C4-2B (cell line): ENCODE measurements around the gene XKRX.

Source experiments
- H3K27ac ChIP-seq: fragments of 450-650 bp; 2 replicates; pipeline ENCODE4 v1.5.1; 2017
- ZFX ChIP-seq: fragments of 450-650 bp; IDR thresholded peaks from 2 replicates; pipeline ENCODE4 v1.6.1; 2017
- TF ChIP-seq, protein P1 (sequence below): fragments of 450-650 bp; conservative IDR thresholded peaks from 2 replicates; pipeline ENCODE4 v1.5.1; 2017; ENCODE audit warnings: mild to moderate bottlenecking

Gene XKRX

DNA sequence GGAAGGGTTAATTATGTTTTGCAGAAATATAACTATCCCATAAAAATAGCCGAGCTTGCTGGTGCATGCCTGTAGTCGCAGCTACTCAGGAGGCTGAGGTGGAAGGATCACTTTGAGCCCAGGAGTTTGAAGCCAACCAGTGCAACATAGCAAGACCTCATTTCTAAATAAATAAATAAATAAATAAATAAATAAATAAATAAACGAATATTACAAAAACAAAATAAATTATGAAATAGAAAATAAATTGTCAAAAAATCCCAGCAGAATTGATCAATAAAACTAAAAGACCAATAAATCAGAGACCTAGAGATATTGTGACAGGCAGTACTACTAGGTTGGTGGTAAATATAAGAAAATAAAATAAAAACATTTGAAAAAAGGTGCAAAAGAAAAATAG lies 34.1 kb upstream of the XKRX start:
- TF ChIP-seq ZFX: no peak
- TF ChIP-seq, protein P1, sequence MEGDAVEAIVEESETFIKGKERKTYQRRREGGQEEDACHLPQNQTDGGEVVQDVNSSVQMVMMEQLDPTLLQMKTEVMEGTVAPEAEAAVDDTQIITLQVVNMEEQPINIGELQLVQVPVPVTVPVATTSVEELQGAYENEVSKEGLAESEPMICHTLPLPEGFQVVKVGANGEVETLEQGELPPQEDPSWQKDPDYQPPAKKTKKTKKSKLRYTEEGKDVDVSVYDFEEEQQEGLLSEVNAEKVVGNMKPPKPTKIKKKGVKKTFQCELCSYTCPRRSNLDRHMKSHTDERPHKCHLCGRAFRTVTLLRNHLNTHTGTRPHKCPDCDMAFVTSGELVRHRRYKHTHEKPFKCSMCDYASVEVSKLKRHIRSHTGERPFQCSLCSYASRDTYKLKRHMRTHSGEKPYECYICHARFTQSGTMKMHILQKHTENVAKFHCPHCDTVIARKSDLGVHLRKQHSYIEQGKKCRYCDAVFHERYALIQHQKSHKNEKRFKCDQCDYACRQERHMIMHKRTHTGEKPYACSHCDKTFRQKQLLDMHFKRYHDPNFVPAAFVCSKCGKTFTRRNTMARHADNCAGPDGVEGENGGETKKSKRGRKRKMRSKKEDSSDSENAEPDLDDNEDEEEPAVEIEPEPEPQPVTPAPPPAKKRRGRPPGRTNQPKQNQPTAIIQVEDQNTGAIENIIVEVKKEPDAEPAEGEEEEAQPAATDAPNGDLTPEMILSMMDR: no peak
- H3K27ac ChIP-seq: no peak overlapping the region

DNA sequence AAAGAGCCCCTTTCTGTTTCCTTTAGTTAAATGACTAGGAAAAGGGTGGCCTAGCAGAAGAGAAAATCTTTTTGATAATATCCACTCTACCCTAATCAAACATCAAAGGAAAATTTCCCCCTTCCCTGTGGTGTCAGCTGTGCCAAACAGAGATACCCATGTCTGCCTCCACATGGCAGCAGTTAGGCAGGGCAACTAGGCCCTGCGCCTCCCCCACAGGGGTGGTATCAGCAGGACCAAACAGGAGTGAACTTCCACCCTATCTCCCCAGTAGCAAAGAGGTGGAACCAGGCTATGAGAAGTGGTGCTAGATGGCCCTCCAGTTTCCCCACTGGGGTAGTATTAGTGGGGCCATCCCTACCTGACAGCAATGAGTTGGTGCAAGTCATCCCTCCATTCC lies 19.8 kb upstream of the XKRX start:
- no peak overlapping the region for H3K27ac ChIP-seq
- no peak for TF ChIP-seq ZFX
- TF ChIP-seq, protein P1: no peak

DNA sequence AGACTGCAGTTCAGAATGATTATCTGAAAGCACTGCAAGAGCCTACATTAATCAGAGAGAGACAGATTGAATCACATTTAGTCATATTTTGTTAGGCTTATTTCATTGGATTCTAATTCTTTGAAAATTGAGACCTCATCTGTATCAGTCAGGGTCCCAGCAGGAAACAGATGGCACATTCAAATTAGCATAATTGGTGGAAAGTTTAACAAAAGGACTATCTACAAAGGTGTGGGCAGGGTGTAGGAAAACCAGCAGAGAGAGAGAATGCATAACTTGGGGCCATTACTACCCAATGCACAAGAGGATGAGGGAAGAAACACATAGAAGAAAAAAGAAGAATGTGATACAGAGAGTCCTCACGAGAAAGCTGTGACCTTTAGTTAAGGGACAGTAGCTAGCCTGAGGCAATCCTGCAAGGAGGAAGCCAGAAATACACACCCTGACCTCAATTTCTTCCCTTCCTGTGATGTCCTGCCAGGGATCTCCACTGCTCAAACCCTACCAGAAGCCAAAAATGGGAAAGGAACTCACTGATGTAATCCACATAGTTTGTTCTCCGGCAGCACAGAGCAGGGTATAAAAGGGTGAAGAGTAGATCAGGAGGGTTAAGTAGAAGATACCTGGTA lies 17.7 kb upstream of the XKRX start:
- no peak overlapping the region for H3K27ac ChIP-seq
- TF ChIP-seq, protein P1: no peak
- no peak for TF ChIP-seq ZFX

DNA sequence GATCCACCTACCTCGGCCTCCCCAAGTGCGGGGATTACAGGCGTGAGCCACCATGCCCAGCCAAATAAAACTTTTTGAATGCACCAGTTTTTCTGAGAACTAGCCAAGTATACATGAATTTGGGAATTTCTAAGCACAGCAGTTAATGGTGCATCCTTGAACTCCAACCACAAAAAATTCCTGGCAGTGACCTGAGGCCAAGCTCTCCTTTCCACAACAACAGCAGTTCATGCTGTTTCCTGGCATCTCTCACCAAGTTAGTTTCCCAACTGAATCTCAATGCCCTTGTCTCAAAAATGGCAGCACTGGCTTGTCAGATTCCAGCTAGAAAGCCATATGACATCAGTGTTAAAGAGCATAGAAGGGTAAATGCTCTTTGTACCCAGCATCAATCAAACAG lies 15.9 kb upstream of the XKRX start:
- TF ChIP-seq, protein P1: no peak
- no peak for TF ChIP-seq ZFX

DNA sequence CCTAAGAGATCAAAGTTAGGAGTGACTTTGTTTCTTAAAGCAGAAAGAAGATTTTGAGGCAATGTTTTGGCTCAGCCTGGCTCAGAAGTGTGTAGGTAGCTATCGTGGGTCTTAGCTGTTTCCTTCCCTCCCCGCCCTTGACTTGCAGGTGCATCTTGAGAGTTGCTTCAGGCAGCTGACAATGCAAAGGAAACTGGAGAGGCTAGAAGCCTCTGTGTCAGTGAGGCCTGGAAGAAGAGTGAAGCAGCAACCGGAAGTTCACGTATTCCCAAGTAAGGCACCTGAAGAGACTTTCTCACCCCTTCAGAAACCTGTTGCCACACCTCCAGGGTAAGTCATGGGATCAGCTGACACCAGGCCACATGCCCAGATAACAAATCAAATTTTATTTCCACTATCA lies 10.6 kb upstream of the XKRX start:
- TF ChIP-seq, protein P1: no peak
- no peak for TF ChIP-seq ZFX
- no peak overlapping the region for H3K27ac ChIP-seq

More for the DNA sequence above, 15.9 kb upstream of the XKRX start:
- H3K27ac ChIP-seq: no peak overlapping the region

DNA sequence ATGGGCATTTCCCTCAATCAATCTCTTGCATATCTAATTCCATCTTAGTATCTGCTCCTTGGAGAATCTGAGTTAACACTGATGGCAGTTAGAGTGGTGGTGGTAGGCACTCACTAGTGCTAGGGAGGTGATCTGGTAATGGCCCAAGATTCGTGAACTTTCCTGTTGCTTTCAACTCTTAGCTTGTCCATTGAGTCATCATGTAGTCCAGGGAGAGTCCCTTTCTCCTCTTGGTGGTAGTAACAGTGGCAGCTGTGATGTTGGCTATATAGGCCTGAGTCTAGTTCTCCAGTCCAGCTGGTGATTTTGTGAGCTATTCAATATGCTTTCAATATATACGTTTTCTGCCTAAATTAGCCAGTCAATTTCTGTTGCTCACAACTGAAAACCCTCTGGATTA lies 7.0 kb upstream of the XKRX start:
- TF ChIP-seq ZFX: no peak
- H3K27ac ChIP-seq: no peak overlapping the region

DNA sequence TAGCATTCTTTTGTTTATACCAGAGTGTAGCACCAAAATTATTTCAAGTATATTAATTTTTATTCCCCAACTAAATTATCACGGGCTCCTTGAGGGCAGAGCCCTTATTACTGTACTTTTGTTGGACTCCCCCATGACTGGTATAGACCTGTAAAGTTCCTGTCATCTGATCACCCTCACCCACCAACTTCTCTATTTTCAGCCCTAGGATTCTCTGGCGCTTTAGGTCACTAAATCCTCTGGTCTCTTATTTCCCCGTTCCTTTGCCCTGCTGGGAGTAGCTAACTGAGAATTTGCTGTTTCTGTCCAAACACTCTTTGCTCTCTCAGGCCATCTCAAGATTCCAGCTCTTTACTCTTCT lies 3.2 kb upstream of the XKRX start:
- no peak overlapping the region for H3K27ac ChIP-seq
- TF ChIP-seq ZFX: no peak
- TF ChIP-seq, protein P1: no peak

DNA sequence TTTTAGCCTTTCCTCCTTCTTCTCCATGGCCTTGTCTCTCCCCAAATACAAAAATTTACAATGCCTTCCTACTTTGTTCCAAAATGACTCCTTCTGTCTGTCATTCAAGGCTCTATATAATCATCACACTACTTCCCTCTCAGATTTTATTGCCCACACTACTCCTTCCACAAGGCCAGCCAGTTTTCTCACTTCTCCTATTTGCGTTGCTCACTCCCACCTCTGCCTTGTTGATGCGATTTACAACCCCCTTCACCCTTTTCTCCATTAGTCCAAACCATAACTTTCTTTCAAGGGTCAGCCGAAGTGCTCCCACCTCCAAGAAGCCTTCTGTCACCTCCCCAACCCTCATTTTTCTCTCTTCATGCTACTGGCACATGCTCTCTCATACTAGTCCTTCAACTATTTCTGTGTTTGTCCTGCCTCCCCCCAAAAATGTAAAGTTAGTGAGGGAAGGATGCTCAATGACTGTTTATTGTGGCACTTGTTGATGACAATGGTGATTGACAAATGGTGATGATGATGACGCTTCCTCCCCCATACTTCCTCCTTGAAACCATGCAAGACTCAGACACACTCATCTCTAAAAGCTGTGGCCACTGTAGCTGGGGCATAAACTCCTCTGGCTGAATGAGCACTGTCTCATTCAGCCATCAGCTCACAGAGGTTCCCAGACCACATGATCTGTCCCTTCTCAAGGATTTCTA lies 2.7 kb upstream of the XKRX start:
- no peak overlapping the region for H3K27ac ChIP-seq
- TF ChIP-seq ZFX: no peak
- TF ChIP-seq, protein P1: no peak
